HEK293 (cell line): Measurements from ENCODE around the gene DCTN2.

Experiments used
- CTCF ChIA-PET: fragments of 350-600 bp; formaldehyde crosslinking; extraction: SDS; loops from one replicate; lab custom pipeline; 2021; ENCODE audit warnings: antibody characterized with exemption; lab: Yijun Ruan, JAX
- POLR2A ChIA-PET: fragments of 300-600 bp; formaldehyde crosslinking; extraction: SDS; loops from one replicate; lab custom pipeline; 2020; ENCODE audit warnings: antibody characterized with exemption, inconsistent platforms; lab: Yijun Ruan, JAX
- H3K27ac ChIP-seq: fragments of 200-500 bp; sonication (Bioruptor generic); 2 replicates; pipeline ENCODE4 v1.5.1; 2014; ENCODE audit warnings: low read depth, low read length, control low read depth, inconsistent platforms; ENCODE audit errors: extremely low read depth
- H3K36me3 ChIP-seq, 2 experiments: fragments of 200-500 bp in 1 of 2; sonication (Bioruptor generic) in 1 of 2; 1 replicate in 1 of 2; 2 replicates in 1 of 2; pipeline ENCODE4 v1.5.1; 2014 to 2017; ENCODE audit warnings: inconsistent platforms in 2 of 2, low read length in 2 of 2; ENCODE audit not compliant: control insufficient read depth in 2 of 2, insufficient read depth in 1 of 2
- H3K4me1 ChIP-seq: fragments of 200-500 bp; sonication (Bioruptor generic); 2 replicates; pipeline ENCODE4 v1.5.1; 2014; ENCODE audit warnings: mild to moderate bottlenecking, low read length, inconsistent platforms; ENCODE audit not compliant: control insufficient read depth, insufficient read depth
- H3K4me3 ChIP-seq: 2 replicates; pipeline ENCODE4 v1.5.1; 2011; ENCODE audit warnings: low read depth, mild to moderate bottlenecking, control low read depth, low read length, moderate library complexity
- H3K9me3 ChIP-seq: fragments of 200-500 bp; sonication (Bioruptor generic); 2 replicates; pipeline ENCODE4 v1.5.1; 2014; ENCODE audit warnings: low read depth, low read length, inconsistent platforms; ENCODE audit not compliant: control insufficient read depth, insufficient read depth
- CTCF ChIP-seq: fragments of 450-650 bp; formaldehyde crosslinking; IDR thresholded peaks from 2 replicates; pipeline ENCODE4 v1.5.1; 2016; ENCODE audit warnings: missing biosample characterization, missing genetic modification characterization
- HOXC10 ChIP-seq: sonication (generic); formaldehyde crosslinking; IDR thresholded peaks from 2 replicates; pipeline ENCODE4 v1.8.1; 2023; ENCODE audit warnings: mild to moderate bottlenecking, missing genetic modification reagents
- KLF16 ChIP-seq: fragments of 450-650 bp; formaldehyde crosslinking; IDR thresholded peaks from 2 replicates; pipeline ENCODE4 v1.5.1; 2017; ENCODE audit warnings: missing biosample characterization, missing genetic modification characterization
- KLF7 ChIP-seq: fragments of 450-650 bp; formaldehyde crosslinking; IDR thresholded peaks from 2 replicates; pipeline ENCODE4 v1.5.1; 2016; ENCODE audit warnings: missing biosample characterization, missing genetic modification characterization, borderline replicate concordance
- MEIS1 ChIP-seq: sonication (generic); formaldehyde crosslinking; IDR thresholded peaks from 2 replicates; pipeline ENCODE4 v1.8.1; 2022; ENCODE audit warnings: missing genetic modification reagents, mild to moderate bottlenecking, borderline replicate concordance
- MZF1 ChIP-seq: fragments of 450-650 bp; formaldehyde crosslinking; IDR thresholded peaks from 2 replicates; pipeline ENCODE4 v1.5.1; 2017; ENCODE audit warnings: missing biosample characterization, missing genetic modification characterization, borderline replicate concordance
- PRDM1 ChIP-seq: fragments of 450-650 bp; formaldehyde crosslinking; IDR thresholded peaks from 2 replicates; pipeline ENCODE4; 2016; ENCODE audit warnings: missing biosample characterization, missing genetic modification characterization
- REPIN1 ChIP-seq: fragments of 450-650 bp; formaldehyde crosslinking; IDR thresholded peaks from 2 replicates; pipeline ENCODE4 v1.5.1; 2017; ENCODE audit warnings: missing biosample characterization, missing genetic modification characterization, low read depth
- SETDB1 ChIP-seq: IDR thresholded peaks from one replicate; pipeline ENCODE4 v1.6.1; 2017; ENCODE audit warnings: mild to moderate bottlenecking, low read length, moderate library complexity, mixed read lengths; ENCODE audit not compliant: insufficient read length
- SP7 ChIP-seq: fragments of 450-650 bp; formaldehyde crosslinking; IDR thresholded peaks from 2 replicates; pipeline ENCODE4 v1.5.1; 2016; ENCODE audit warnings: missing biosample characterization, missing genetic modification characterization
- ZBTB48 ChIP-seq: fragments of 450-650 bp; formaldehyde crosslinking; IDR thresholded peaks from 2 replicates; pipeline ENCODE4 v1.5.1; 2016; ENCODE audit warnings: missing biosample characterization, missing genetic modification characterization
- ZFP3 ChIP-seq: fragments of 450-650 bp; formaldehyde crosslinking; IDR thresholded peaks from 2 replicates; pipeline ENCODE4 v1.5.1; 2016; ENCODE audit warnings: low read depth, missing biosample characterization, missing genetic modification characterization
- ZNF266 ChIP-seq: fragments of 450-650 bp; formaldehyde crosslinking; IDR thresholded peaks from 2 replicates; pipeline ENCODE4 v1.5.1; 2016; ENCODE audit warnings: missing biosample characterization, missing genetic modification characterization, low read depth
- ZNF341 ChIP-seq: fragments of 450-650 bp; formaldehyde crosslinking; IDR thresholded peaks from 2 replicates; pipeline ENCODE4; 2016; ENCODE audit warnings: low read depth, missing biosample characterization, missing genetic modification characterization
- ZNF514 ChIP-seq: fragments of 450-650 bp; formaldehyde crosslinking; IDR thresholded peaks from 2 replicates; pipeline ENCODE4 v1.5.1; 2016; ENCODE audit warnings: missing biosample characterization, missing genetic modification characterization
- ZNF544 ChIP-seq: fragments of 450-650 bp; formaldehyde crosslinking; IDR thresholded peaks from 2 replicates; pipeline ENCODE4 v1.5.0; 2017; ENCODE audit warnings: missing biosample characterization, missing genetic modification characterization
- ZNF747 ChIP-seq: fragments of 450-650 bp; formaldehyde crosslinking; IDR thresholded peaks from 2 replicates; pipeline ENCODE4 v1.5.1; 2016; ENCODE audit warnings: missing biosample characterization, missing genetic modification characterization
- ZNF837 ChIP-seq: fragments of 450-650 bp; formaldehyde crosslinking; IDR thresholded peaks from 2 replicates; pipeline ENCODE4 v1.5.1; 2016; ENCODE audit warnings: missing biosample characterization, missing genetic modification characterization
- ZNF843 ChIP-seq: fragments of 450-650 bp; formaldehyde crosslinking; IDR thresholded peaks from 2 replicates; pipeline ENCODE4 v1.5.1; 2016; ENCODE audit warnings: missing biosample characterization, missing genetic modification characterization
- ZSCAN23 ChIP-seq: fragments of 450-650 bp; formaldehyde crosslinking; IDR thresholded peaks from 2 replicates; pipeline ENCODE4 v1.5.1; 2016; ENCODE audit warnings: missing biosample characterization, missing genetic modification characterization
- ZSCAN5A ChIP-seq: fragments of 450-650 bp; formaldehyde crosslinking; IDR thresholded peaks from 2 replicates; pipeline ENCODE4 v1.5.1; 2016; ENCODE audit warnings: missing biosample characterization, missing genetic modification characterization

The DCTN2 gene

GRCh38 chr12:57498571-57498970 is 48.4 kb downstream of the DCTN2 start (continued):
- TF ChIP-seq ZNF544 (tag by site-specific recombination) (no peak), ZNF514 (no peak), ZNF837 (tag by site-specific recombination) (no peak), ZNF341 (tag by site-specific recombination) (no peak), SP7 (no peak), HOXC10 (CRISPR knock-in tag) (no peak), MZF1 (tag by site-specific recombination) (no peak), ZNF843 (tag by site-specific recombination) (no peak)

- ChIA-PET POLR2A (interaction anchor here (1.2 to 2.3 kb wide), 2 partner anchors 9 to 10 kb away, joined by 3 to 8 read pairs; partner anchors contain the start of gene MARS1), CTCF (no interaction called here)
- H3K36me3 ChIP-seq: peaks cover 64 to 69% of the 10 kb centered on the region in 2 experiments
- no peaks in the 10 kb centered on the region for H3K9me3 ChIP-seq
- H3K4me1 ChIP-seq: no peaks in the 10 kb centered on the region
- peak overlapping the region; percentile 24; the same call in 1 of the 2 replicates for H3K27ac ChIP-seq
- TF ChIP-seq REPIN1 (no peak), MEIS1 (CRISPR knock-in tag) (no peak), CTCF (tag by site-specific recombination) (no peak), SETDB1 (no peak), ZBTB48 (tag by site-specific recombination) (no peak), ZSCAN5A (tag by site-specific recombination) (no peak), KLF16 (no peak), ZNF747 (tag by site-specific recombination) (no peak), ZSCAN23 (tag by site-specific recombination) (no peak), ZFP3 (tag by site-specific recombination) (no peak)
- H3K4me3 ChIP-seq: no peak overlapping the region
Measured at GRCh38 chr12:57498132-57498502, 48.9 kb downstream of the DCTN2 start.

GRCh38 chr12:57497223-57498131 is 49.5 kb downstream of the DCTN2 start:
- TF ChIP-seq PRDM1 (0 out of 2 replicates have a peak, but pooled peaks have one; percentile 27), KLF7 (tag by site-specific recombination) (no peak), ZNF266 (tag by site-specific recombination) (no peak)
- H3K9me3 ChIP-seq: no peaks in the 10 kb centered on the region
- H3K27ac ChIP-seq: 0 out of 2 replicates have a peak overlapping the region, but pooled peaks have one; percentile 24
- H3K4me3 ChIP-seq: no peak overlapping the region
- H3K36me3 ChIP-seq: peaks cover 63 to 69% of the 10 kb centered on the region in 2 experiments
- ChIA-PET CTCF (interaction anchor here (0.6 to 0.7 kb wide), 4 partner anchors 10 to 148 kb away, joined by 3 to 4 read pairs (median 4); no protein-coding TSS in a partner anchor), POLR2A (interaction anchor here (0.6 to 2.3 kb wide), 5 partner anchors 9 to 42 kb away, joined by 3 to 8 read pairs (median 4); partner anchors contain the start of genes INHBE and MARS1)
- H3K4me1 ChIP-seq: no peaks in the 10 kb centered on the region
